Measurements from ENCODE around the gene FMNL2.

The FMNL2 gene

DNA sequence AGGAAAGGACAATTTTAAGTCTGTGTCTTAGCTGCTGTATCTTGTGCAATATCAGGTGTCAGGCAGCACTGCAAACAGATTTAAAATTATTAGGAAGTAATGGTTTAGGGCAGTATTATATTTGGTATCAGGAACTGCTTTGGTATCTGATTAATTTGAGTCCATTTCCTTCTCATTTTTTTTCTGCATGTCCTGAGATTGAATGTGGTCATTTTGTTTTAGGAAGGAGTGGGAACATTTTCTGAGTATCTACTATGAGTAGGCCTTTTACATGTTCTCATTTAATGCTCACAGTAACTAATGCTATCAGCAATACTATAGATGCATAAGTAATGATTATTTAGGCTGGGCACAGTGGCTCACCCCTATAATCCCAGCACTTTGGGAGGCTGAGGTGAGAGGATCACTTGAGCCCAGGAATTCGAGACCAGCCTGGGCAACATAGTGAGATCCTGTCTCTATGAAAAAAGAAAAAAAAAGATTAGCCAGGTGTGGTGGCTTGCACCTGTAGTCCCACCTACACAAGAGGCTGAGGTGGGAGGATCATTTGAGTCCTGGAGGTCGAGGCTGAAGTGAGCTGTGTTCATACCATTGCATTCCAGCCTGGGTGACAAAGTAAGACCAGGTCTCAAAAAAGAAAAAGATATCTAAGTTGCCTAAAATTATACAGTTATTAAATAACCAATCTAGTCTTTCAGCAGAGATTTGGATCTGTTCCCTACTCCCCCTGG, 4.7 kb downstream of the FMNL2 start:
- Histone ChIP-seq H3K36me3 (no peaks in the 10 kb centered on the region), H3K4me3 (ENCODE audit: low read depth in 1 of 2, low read length in 1 of 2) (no peak overlapping the region), H3K4me1 (ENCODE audit: control insufficient read depth in 1 of 2, insufficient read depth in 1 of 2, low read depth in 1 of 2, low read length in 1 of 2) (peaks cover 11 to 18% of the 10 kb centered on the region in 2 experiments), H3K9me3 (no peaks in the 10 kb centered on the region), H3K27me3 (peaks cover 47% of the 10 kb centered on the region), H3K27ac (no peak overlapping the region)
- TF ChIP-seq, protein P1, sequence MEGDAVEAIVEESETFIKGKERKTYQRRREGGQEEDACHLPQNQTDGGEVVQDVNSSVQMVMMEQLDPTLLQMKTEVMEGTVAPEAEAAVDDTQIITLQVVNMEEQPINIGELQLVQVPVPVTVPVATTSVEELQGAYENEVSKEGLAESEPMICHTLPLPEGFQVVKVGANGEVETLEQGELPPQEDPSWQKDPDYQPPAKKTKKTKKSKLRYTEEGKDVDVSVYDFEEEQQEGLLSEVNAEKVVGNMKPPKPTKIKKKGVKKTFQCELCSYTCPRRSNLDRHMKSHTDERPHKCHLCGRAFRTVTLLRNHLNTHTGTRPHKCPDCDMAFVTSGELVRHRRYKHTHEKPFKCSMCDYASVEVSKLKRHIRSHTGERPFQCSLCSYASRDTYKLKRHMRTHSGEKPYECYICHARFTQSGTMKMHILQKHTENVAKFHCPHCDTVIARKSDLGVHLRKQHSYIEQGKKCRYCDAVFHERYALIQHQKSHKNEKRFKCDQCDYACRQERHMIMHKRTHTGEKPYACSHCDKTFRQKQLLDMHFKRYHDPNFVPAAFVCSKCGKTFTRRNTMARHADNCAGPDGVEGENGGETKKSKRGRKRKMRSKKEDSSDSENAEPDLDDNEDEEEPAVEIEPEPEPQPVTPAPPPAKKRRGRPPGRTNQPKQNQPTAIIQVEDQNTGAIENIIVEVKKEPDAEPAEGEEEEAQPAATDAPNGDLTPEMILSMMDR (IDR thresholded peaks at IDR 0.05), result no peak

DNA sequence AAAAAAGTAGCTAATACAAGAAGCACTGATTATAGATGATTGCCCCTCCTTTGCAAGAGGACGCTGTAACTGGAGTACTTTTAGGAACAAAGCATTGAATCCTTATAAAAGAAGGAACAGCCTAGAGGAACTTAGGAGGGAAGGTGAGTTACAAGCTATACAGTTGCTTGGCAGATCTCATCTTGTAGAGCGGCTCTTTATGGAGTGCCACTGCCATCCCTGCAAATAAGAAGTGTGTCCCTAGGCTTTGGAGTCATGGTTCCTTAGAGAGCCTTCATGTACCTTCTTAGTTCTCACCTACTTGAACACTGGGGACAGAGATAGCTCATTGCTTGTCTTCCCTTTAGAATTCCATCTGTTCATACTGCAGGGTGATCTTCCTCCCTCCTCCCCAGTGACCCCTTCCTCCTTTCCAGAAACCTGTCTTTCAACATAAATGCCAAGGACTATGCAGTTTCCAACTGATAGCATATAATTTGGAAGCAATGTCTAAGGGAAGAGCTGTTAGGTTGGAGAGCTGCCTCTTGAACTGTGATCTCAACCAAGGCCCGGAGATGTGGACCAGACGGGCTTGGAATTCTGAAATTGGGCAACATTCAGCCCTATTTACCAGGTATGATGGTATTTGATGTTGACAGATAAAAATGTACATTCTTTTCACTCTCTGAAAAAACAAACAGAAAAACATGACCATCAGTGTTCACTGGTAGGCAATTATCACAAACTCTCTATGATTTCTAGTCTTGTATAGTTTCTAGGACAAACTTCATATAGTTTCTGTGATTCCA, 7.5 kb downstream of the FMNL2 start:
- no peaks in the 10 kb centered on the region for H3K4me1 ChIP-seq (ENCODE audit: control insufficient read depth in 1 of 2, insufficient read depth in 1 of 2, low read depth in 1 of 2, low read length in 1 of 2)
- peaks cover 20% of the 10 kb centered on the region for H3K27me3 ChIP-seq
- TF ChIP-seq, protein P1 (IDR thresholded peaks at IDR 0.05), result no peak
- H3K36me3 ChIP-seq, result no peaks in the 10 kb centered on the region
- H3K27ac ChIP-seq, result no peak overlapping the region
- H3K9me3 ChIP-seq, result no peaks in the 10 kb centered on the region
- no peak overlapping the region for H3K4me3 ChIP-seq (ENCODE audit: low read depth in 1 of 2, low read length in 1 of 2)

DNA sequence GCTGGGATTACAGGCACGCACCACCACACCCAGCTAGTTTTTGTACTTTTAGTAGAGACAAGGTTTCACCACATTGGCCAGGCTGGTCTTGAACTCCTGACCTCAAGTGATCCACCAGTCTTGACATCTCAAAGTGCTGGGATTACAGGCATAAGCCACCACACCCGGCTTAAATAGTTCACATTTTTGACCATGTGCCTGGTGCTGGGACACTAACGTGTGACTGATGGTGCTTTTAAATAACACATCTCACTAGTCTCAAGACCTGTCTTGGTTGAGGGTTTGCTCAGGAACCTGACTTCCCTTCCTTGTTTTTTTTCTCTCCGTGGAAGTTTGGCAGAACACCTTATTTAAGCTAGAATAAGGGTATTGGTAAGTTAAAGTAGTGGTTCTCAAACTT, 8.5 kb downstream of the FMNL2 start:
- TF ChIP-seq, protein P1 (IDR thresholded peaks at IDR 0.05), result no peak
- no peaks in the 10 kb centered on the region for H3K9me3 ChIP-seq
- H3K27ac ChIP-seq, result no peak overlapping the region
- H3K27me3 ChIP-seq, result peaks cover 10% of the 10 kb centered on the region
- no peaks in the 10 kb centered on the region for H3K4me1 ChIP-seq (ENCODE audit: control insufficient read depth in 1 of 2, insufficient read depth in 1 of 2, low read depth in 1 of 2, low read length in 1 of 2)
- H3K36me3 ChIP-seq, result no peaks in the 10 kb centered on the region
- no peak overlapping the region for H3K4me3 ChIP-seq (ENCODE audit: low read depth in 1 of 2, low read length in 1 of 2)

DNA sequence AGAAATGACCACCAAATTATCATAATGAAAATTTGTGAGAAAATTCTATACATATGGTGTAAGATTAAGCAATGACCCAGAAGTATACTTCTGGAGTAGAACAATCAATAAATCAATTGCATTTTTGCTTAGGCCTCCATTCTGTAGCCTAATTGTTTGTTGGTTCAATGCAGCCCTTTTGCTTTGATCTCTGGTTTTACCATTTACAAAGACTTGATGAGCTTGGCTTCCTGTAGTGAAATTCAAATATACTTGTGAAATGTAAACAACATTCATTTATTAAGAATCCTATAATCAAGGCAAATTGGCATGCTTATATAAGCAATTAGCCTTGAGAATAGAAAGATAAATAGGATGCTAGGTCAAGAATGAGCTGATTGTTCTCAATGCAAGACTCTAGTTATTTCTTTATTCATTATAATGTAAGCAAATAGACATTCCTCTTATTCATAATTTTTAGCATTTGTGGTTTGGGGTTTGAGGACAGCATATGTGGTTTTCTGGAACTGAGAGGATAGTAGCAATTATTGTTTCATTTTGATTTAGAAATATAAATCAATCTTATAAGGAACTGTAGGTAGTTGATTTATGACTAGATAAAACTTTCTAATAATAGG, 9.7 kb downstream of the FMNL2 start:
- H3K4me3 ChIP-seq (ENCODE audit: low read depth in 1 of 2, low read length in 1 of 2), result no peak overlapping the region
- TF ChIP-seq, protein P1 (IDR thresholded peaks at IDR 0.05), result no peak
- H3K9me3 ChIP-seq, result no peaks in the 10 kb centered on the region
- H3K4me1 ChIP-seq (ENCODE audit: control insufficient read depth in 1 of 2, insufficient read depth in 1 of 2, low read depth in 1 of 2, low read length in 1 of 2), result no peaks in the 10 kb centered on the region
- H3K27ac ChIP-seq, result no peak overlapping the region
- no peaks in the 10 kb centered on the region for H3K27me3 ChIP-seq
- no peaks in the 10 kb centered on the region for H3K36me3 ChIP-seq

DNA sequence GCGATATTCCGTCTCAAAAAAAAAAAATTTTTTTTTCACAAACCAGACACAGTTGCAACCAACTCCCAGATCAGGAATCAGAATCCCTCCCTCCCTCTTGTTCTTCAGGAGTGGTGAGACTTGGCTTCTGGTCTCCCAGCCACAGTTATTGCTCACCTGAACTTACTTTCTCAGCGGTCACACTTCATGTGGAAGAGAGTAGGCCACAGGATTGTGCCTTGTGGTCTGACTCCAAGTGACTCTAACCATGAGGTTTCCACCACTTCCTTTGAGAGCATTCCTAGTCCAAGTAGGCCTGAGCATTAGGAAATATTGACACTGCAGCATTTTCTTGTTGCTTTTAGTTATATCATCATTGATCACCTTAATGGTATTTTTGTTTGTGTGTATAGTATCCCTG, 12.1 kb downstream of the FMNL2 start:
- Histone ChIP-seq H3K4me3 (ENCODE audit: low read depth in 1 of 2, low read length in 1 of 2) (no peak overlapping the region), H3K27ac (no peak overlapping the region), H3K4me1 (ENCODE audit: control insufficient read depth in 1 of 2, insufficient read depth in 1 of 2, low read depth in 1 of 2, low read length in 1 of 2) (no peaks in the 10 kb centered on the region), H3K9me3 (no peaks in the 10 kb centered on the region), H3K27me3 (no peaks in the 10 kb centered on the region), H3K36me3 (no peaks in the 10 kb centered on the region)
- TF ChIP-seq, protein P1 (IDR thresholded peaks at IDR 0.05), result no peak

Data from neutrophil (primary cell).